ENCODE data around the gene WT1.
"Not testable (repeated sequence)": the region's sequence is repeated elsewhere in the genome, so short reads cannot be mapped to it uniquely, and the experiment has no call there.

The WT1 gene

GRCh38 chr11:32374261-32374711 is 61.1 kb downstream of the WT1 start:
- Histone ChIP-seq H2AFZ (no peak overlapping the region), H3K4me3 (ENCODE audit: low read depth, low read length) (no peak overlapping the region)
- no peak for TF ChIP-seq CTCF (IDR thresholded peaks at IDR 0.05)

GRCh38 chr11:32369987-32370386 is 65.4 kb downstream of the WT1 start:
- not testable (repeated sequence) for H3K27ac ChIP-seq; H3K4me1 ChIP-seq; H3K36me3 ChIP-seq (ENCODE audit: control insufficient read depth, insufficient read depth, low read length); H3K27me3 ChIP-seq (ENCODE audit: control insufficient read depth, insufficient read depth, low read length); H3K9me3 ChIP-seq (ENCODE audit: control insufficient read depth, low read length); H3K9ac ChIP-seq; H3K4me3 ChIP-seq (ENCODE audit: low read depth, low read length); H3K79me2 ChIP-seq; H3K4me2 ChIP-seq (ENCODE audit: low read length); H2AFZ ChIP-seq

More at GRCh38 chr11:32374261-32374711, 61.1 kb downstream of the WT1 start:
- Histone ChIP-seq H3K27ac (no peak overlapping the region), H3K9ac (no peak overlapping the region), H3K36me3 (ENCODE audit: control insufficient read depth, insufficient read depth, low read length) (no peaks in the 10 kb centered on the region), H3K79me2 (no peaks in the 10 kb centered on the region), H3K4me2 (ENCODE audit: low read length) (no peak overlapping the region), H3K9me3 (ENCODE audit: control insufficient read depth, low read length) (no peaks in the 10 kb centered on the region), H3K4me1 (no peaks in the 10 kb centered on the region), H3K27me3 (ENCODE audit: control insufficient read depth, insufficient read depth, low read length) (no peaks in the 10 kb centered on the region)

- H3K4me3 ChIP-seq (ENCODE audit: low read depth, low read length), result no peak overlapping the region
- no peak overlapping the region for H3K9ac ChIP-seq
- H3K27ac ChIP-seq, result no peak overlapping the region
- H2AFZ ChIP-seq, result no peak overlapping the region
- H3K4me1 ChIP-seq, result no peaks in the 10 kb centered on the region
- TF ChIP-seq CTCF (IDR thresholded peaks at IDR 0.05), result no peak
- H3K36me3 ChIP-seq (ENCODE audit: control insufficient read depth, insufficient read depth, low read length), result no peaks in the 10 kb centered on the region
- H3K4me2 ChIP-seq (ENCODE audit: low read length), result no peak overlapping the region
- H3K79me2 ChIP-seq, result no peaks in the 10 kb centered on the region
- no peaks in the 10 kb centered on the region for H3K9me3 ChIP-seq (ENCODE audit: control insufficient read depth, low read length)
- H3K27me3 ChIP-seq (ENCODE audit: control insufficient read depth, insufficient read depth, low read length), result no peaks in the 10 kb centered on the region
Observed at GRCh38 chr11:32366666-32367065, 68.7 kb downstream of the WT1 start.

- no peaks in the 10 kb centered on the region for H3K36me3 ChIP-seq (ENCODE audit: control insufficient read depth, insufficient read depth, low read length)
- no peaks in the 10 kb centered on the region for H3K27me3 ChIP-seq (ENCODE audit: control insufficient read depth, insufficient read depth, low read length)
- no peak overlapping the region for H3K27ac ChIP-seq
- no peak overlapping the region for H3K4me3 ChIP-seq (ENCODE audit: low read depth, low read length)
- no peak overlapping the region for H2AFZ ChIP-seq
- H3K9ac ChIP-seq, result no peak overlapping the region
- no peaks in the 10 kb centered on the region for H3K79me2 ChIP-seq
- H3K4me1 ChIP-seq, result no peaks in the 10 kb centered on the region
- TF ChIP-seq CTCF (IDR thresholded peaks at IDR 0.05), result no peak
- H3K9me3 ChIP-seq (ENCODE audit: control insufficient read depth, low read length), result no peaks in the 10 kb centered on the region
- H3K4me2 ChIP-seq (ENCODE audit: low read length), result no peak overlapping the region
Observed at GRCh38 chr11:32365192-32365591, 70.1 kb downstream of the WT1 start.

GRCh38 chr11:32358729-32359128 is 76.6 kb downstream of the WT1 start:
- Histone ChIP-seq H3K27me3 (ENCODE audit: control insufficient read depth, insufficient read depth, low read length) (no peaks in the 10 kb centered on the region), H3K4me1 (no peaks in the 10 kb centered on the region), H3K79me2 (no peaks in the 10 kb centered on the region), H3K4me2 (ENCODE audit: low read length) (no peak overlapping the region), H3K9me3 (ENCODE audit: control insufficient read depth, low read length) (no peaks in the 10 kb centered on the region), H2AFZ (no peak overlapping the region), H3K9ac (no peak overlapping the region), H3K36me3 (ENCODE audit: control insufficient read depth, insufficient read depth, low read length) (no peaks in the 10 kb centered on the region), H3K4me3 (ENCODE audit: low read depth, low read length) (no peak overlapping the region), H3K27ac (no peak overlapping the region)
- TF ChIP-seq CTCF (IDR thresholded peaks at IDR 0.05), result no peak
